ENCODE measurements around the gene TMTC4. TPM values are rescaled to one million over a fixed set of nuclear protein-coding genes. Genes with fewer than 3 reads are reported as not detected.
A peak's percentile ranks its signal among the peaks of the same experiment; 100 is the strongest.
"Not testable (repeated sequence)": the region's sequence is repeated elsewhere in the genome, so short reads cannot be mapped to it uniquely, and the experiment has no call there.

TMTC4 gene
- 10 to 100 TPM; 13.0 to 20.0 (median 17.5) TPM for polyA plus RNA-seq (ENCODE audit: insufficient read length in 10 of 10)
- long read RNA-seq, donor 1, partial matches to known transcripts = 0 of 3 reads
- long read RNA-seq, donor 1, other reads (novel, unspliced or antisense) = 0 of 3 reads
- long read RNA-seq, donor 2, partial matches to known transcripts = 0 of 1 reads
- long read RNA-seq, donor 2, other reads (novel, unspliced or antisense) = 0 of 1 reads
- long read RNA-seq, donor 3 = 0 reads
- long read RNA-seq, donor 4, partial matches to known transcripts = 0 of 1 reads
- long read RNA-seq, donor 4, other reads (novel, unspliced or antisense) = 0 of 1 reads
- long read RNA-seq, donor 5, partial matches to known transcripts = 0 of 1 reads
- long read RNA-seq, donor 5, other reads (novel, unspliced or antisense) = 0 of 1 reads
- long read RNA-seq, donor 6, partial matches to known transcripts = 6 of 10 reads
- long read RNA-seq, donor 6, other reads (novel, unspliced or antisense) = 0 of 10 reads
- long read RNA-seq, donor 7 = 0 reads
- long read RNA-seq, donor 8, partial matches to known transcripts = 0 of 1 reads
- long read RNA-seq, donor 8, other reads (novel, unspliced or antisense) = 0 of 1 reads
- long read RNA-seq, donor 9, partial matches to known transcripts = 0 of 2 reads
- long read RNA-seq, donor 9, other reads (novel, unspliced or antisense) = 0 of 2 reads

- no peak for DNase-seq
Measured at GRCh38 chr13:100674572-100674871, at the start of gene TMTC4. Gene TMTC4, minus strand, starts transcription at chr13:100674795. Its CDS starts 4,433 bp downstream, at chr13:100670362.

DNA sequence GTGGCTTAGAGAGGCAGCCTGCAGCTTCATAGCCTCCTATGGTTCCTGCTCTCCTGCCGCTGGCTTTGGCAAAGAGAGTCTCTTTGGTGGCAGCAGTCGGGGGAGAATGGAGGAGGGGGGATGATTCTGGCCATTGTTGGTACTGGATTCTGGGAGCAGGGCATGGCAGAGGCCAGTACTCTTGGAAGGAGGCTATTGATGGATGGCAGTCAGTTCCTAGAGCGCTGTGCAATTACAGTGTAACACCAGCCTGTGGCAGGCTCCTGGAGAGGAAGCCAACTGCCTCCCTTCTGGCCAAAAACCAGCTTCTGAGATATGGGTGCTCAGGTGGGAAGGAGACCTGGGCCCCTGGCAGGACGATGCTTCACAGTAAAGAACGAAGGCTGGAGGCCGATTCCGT, 47.9 kb upstream of the TMTC4 start:
- DNase-seq = no peak

GRCh38 chr13:100721885-100722512, 47.4 kb upstream of the TMTC4 start:
- DNase-seq = peak; percentile 16 to 41 (median 34)

- no peak for DNase-seq
Measured at GRCh38 chr13:100715604-100716003, 41.0 kb upstream of the TMTC4 start.

- no peak for DNase-seq
Measured at GRCh38 chr13:100714478-100714877, 39.9 kb upstream of the TMTC4 start.

GRCh38 chr13:100710176-100710575, 35.6 kb upstream of the TMTC4 start:
- no peak for DNase-seq

GRCh38 chr13:100707818-100708740, 33.5 kb upstream of the TMTC4 start:
- DNase-seq = no peak

- DNase-seq = not testable (repeated sequence)
Measured at GRCh38 chr13:100698331-100698730, 23.7 kb upstream of the TMTC4 start.

DNA sequence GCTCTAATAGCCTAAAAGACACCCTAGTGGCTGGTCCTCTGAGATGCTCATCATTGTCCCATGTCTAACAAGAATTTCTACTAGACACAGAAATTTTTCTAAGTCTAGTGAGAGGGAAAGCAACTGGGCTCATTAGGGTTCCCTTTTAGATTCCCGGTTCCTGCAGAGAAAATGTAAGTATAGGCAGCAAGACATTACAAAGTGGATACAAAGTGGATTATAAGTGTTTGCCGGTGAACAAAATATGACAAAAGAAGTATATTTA, 20.8 kb upstream of the TMTC4 start:
- no peak for DNase-seq

GRCh38 chr13:100694722-100695508, 20.3 kb upstream of the TMTC4 start:
- DNase-seq = no peak

GRCh38 chr13:100689191-100689590, 14.6 kb upstream of the TMTC4 start:
- no peak for DNase-seq

- DNase-seq = no peak
Measured at GRCh38 chr13:100680131-100680530, 5.5 kb upstream of the TMTC4 start.

- not testable (repeated sequence) for DNase-seq
Measured at GRCh38 chr13:100677128-100677527, 2.5 kb upstream of the TMTC4 start.

DNA sequence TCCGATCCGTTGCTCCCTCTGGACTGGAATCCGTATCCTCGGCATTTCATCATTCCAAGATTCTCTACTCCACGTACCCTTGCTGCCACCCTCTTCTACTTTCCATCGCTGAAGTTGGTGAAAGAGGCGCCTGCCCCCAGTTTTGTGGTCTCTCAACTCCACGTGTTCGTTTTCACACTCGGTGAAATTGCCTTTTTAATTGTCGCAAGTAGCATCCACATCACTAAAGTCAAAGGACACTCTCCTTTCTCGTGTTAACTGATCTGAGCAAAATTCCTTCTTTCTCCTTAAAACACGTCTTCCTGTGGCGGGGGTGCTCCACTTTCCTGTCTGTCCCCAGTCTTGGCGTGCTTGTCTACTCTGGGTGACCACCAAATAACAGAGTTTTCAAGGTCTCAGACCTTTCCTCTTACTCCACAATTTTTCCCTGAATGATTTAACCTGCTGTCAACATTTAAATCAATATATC, 1.1 kb upstream of the TMTC4 start:
- peak in 2 of 3 donors; percentile 7 to 16 for DNase-seq

DNA sequence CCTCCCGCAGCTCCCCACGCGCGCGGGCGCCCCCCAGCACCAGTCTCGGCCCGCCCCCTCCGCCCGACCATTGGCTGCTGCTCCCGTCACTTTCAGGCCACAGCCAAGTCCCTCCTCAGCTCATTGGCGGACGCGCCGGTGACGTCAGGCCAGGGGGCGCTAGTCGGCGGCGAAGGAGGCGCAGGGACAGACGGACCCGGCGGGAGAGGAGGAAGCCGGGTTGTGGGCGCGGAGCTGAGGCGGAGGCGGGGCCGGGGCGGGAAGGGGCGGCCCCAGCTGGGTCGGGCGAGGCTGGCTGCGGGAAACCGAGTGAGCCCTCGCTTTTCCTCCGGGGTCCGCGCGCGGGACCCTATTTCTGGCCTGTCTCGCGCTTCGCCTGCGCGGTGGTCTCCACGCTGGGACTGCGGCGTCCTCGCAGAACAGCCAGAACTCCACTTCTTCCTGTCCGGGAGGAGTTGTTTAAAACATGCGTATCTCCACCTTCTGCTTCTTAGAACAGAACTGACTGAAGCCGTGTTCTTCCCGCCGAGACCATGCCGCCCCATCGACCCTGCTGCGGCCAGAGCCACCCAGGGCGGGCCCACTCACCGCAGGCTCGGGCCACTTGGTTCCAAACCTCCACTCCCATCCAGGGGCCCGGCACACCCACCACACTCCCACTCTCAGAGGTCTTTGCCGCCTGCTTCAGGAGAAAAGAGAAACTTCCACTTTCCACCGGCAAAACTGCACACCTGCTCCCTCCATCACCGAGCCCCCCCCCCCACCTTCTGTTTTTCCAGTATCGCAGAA, 471 bp upstream of the TMTC4 start:
- peak; percentile 98 to 99 (median 98) for DNase-seq

- peak; percentile 62 to 81 (median 78) for DNase-seq
Measured at GRCh38 chr13:100673713-100674571, 653 bp downstream of the TMTC4 start.

GRCh38 chr13:100673376-100673712, 1.3 kb downstream of the TMTC4 start:
- no peak for DNase-seq

DNA sequence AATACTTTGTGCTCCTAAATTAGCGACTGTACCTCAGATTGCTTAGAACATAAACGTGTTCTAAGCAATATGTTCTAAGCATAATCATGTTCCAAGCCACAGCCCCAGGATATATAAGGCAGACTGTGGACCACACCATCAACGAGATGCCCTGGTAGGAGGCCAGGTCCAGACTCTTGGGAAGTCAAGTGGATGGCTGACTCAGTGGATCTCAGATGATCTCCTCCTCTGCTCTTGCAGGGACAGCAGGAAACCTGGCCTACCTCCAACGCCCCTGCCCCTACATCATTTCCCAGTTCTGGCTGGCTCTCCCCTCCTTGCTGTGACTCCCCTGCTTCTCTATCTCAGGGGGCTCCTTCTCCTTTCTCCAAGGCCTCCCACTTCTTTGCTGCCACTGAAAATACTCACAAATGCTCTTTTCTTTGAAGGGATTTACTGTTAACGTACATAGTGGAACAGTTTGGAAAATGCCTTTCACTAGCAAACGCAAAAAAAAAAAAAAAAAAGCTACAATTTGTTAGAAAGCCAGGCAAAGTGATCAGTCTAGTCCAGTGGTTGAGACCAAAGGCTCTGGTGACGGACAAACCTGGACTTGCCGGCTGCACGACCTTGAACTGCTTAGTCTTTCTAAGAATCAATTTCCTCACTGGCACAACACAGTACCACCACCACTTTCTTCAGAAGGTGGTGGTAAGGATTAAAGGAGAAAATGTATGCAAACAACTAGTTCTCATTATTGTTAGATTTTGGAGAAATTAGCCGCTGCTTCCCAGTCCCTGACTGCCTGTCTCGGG, 3.0 kb downstream of the TMTC4 start:
- DNase-seq = no peak

Measured in muscle of back (tissue), 13 donors.